GM12873 (cell line): ENCODE results near the gene PKIB.

Source experiments
- CTCF ChIP-seq: IDR thresholded peaks from 2 replicates; pipeline ENCODE4 v1.5.1; 2012; ENCODE audit warnings: low read depth, mild to moderate bottlenecking, moderate library complexity, low read length, control low read depth; ENCODE audit not compliant: insufficient read depth; ENCODE audit errors: missing control alignments

The PKIB gene

GRCh38 chr6:122730775-122731386 lies 120.7 kb downstream of the PKIB start:
- peak; percentile 67 for TF ChIP-seq CTCF

- TF ChIP-seq CTCF: no peak
Measured at GRCh38 chr6:122733259-122733658, 123.1 kb downstream of the PKIB start.

- no peak for TF ChIP-seq CTCF
Measured at GRCh38 chr6:122734529-122735395, 124.6 kb downstream of the PKIB start.

- no peak for TF ChIP-seq CTCF
Measured at GRCh38 chr6:122735582-122735981, 125.4 kb downstream of the PKIB start.

GRCh38 chr6:122736163-122736562 lies 126.0 kb downstream of the PKIB start:
- TF ChIP-seq CTCF: no peak

- no peak for TF ChIP-seq CTCF
Measured at GRCh38 chr6:122736616-122737015, 126.4 kb downstream of the PKIB start.

- TF ChIP-seq CTCF: no peak
Measured at GRCh38 chr6:122740091-122740490, 129.9 kb downstream of the PKIB start.
